Measurements from ENCODE around the gene BRI3BP.

The BRI3BP gene, protein sequence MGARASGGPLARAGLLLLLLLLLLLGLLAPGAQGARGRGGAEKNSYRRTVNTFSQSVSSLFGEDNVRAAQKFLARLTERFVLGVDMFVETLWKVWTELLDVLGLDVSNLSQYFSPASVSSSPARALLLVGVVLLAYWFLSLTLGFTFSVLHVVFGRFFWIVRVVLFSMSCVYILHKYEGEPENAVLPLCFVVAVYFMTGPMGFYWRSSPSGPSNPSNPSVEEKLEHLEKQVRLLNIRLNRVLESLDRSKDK

DNA sequence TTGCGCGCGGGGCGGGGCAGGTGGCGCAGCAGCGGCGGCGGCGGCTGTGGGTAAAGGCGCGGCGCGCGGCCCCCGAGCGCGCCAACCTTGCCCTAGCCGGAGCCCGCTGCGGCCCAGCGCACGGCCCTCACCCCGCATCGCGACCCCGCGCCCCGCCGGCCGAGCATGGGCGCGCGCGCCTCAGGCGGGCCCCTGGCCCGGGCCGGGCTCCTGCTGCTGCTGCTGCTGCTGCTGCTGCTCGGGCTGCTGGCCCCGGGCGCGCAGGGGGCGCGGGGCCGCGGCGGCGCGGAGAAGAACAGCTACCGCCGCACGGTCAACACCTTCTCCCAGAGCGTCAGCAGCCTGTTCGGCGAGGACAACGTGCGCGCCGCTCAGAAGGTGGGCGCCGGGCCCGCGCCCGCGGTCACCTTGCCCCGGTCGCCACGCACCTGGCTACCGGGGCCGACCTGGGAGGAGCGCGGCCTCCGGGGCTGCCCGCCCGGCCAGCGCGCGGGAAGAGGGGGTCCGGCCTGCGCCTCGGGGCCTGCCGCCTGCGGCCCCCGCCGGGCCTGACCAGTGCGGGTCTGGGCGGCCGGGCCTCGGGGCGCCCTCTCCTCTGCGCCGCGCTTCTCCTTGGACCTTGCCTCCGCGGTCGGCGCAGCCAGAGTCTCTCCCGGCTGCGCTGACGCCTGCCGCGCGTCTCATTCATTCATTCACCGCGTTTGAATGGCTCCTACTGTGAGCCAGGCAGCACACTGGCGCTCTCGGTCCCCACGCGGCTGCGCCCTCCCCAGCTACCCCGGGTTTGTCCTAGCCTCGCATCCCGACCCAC is at the start of gene BRI3BP:
TSS of gene BRI3BP (plus strand) at position 20 of the 811 bp plus-strand sequence. CDS start at position 166, 146 bp downstream.
- no peak for DNase-seq

DNA sequence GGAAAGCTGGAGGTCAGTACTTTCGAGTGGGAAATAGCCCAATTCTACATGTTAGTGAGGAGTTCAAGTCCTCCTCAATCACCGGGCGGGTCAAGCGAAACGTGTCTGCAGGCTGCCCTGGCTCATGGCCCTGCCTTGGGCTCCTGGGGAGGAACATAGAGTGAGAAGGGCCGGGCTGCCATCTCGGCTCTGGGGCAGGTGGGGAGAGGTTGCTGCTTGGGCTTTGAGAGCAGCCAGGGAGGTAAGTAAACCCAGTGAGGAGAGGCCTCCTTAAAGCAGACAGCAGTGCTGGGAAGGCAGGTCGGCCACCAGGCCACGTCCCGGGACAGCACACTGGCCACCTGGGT is 47.0 kb upstream of the BRI3BP start:
- DNase-seq: no peak

DNA sequence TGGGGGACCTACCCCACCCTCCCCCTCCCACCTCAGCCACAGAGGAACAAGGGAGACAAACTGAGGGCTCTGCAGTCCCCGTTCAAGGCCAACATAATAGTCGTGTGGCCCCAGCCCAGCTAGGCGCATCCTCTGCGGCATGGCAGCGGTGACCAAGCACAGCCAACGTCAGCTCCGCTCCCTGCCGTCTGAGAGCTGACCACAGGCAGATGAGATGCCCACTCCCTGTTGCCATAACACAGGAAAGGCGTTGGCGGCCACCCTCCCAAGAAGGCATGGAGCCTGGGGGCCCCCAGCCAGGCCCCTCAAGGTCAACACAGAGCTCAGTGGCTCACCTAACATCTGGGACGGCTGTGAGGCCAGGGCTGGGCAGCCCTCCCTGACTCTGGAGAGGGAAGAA is 46.4 kb upstream of the BRI3BP start:
- no peak for DNase-seq

DNA sequence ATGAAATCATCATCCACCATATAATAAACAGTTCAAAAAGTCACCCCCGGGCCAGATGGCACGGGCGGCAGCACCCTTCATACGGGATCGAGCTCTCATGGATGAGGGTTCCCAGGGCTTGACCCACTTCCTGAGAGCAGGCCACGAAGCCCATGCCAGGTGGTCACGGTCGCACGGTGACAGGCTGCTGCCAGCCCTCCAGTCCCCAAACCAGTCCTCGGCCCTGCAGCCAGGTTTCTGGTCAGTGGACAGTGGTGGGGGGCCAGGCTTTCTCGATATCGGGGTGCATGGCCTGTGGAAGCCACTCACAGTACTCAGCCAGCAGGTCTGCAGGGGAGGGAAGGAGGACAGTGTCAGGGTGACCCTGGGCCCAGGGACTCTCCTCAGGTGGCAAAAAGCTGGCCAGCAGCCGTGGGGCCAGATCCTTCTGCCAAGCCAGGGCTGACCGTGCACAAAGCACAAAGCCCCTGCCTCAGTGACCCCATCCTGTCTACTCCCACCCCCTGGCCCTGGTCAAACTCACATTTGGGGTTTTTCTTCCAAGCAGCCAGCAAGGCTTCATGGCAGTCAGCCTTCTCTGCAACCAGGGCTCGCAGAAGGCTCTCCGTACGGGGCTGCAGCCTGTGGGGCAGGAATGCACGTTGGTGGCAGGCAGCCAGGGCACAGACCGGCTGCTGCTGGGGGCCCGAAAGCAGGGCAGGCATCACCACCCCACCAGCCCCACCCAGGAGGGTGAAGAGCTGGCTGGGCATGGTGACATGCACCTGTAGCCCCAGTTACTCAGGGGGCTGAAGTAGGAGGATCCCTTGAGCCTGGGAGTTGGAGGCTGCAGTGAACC is 45.7 kb upstream of the BRI3BP start:
- no peak for DNase-seq

DNA sequence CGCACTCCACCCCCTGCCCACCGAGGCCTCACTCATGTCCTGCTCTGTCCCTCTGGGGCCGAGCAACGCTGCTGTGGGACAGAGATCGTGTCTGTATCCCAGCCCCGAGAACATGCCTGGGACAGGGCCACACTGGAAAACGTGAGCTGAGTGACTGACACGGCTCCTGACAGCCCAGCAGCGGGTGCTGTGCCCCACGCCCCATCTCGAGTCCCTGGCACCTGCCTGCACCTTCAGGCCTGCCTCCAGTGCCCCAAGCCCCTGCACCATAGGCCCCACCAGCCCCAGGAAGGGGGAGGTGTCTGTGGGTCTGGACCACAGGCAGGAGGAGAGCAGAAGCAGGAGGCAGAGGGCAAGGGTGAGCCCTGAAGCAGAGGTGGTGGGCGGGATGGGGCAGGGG is 44.4 kb upstream of the BRI3BP start:
- no peak for DNase-seq

DNA sequence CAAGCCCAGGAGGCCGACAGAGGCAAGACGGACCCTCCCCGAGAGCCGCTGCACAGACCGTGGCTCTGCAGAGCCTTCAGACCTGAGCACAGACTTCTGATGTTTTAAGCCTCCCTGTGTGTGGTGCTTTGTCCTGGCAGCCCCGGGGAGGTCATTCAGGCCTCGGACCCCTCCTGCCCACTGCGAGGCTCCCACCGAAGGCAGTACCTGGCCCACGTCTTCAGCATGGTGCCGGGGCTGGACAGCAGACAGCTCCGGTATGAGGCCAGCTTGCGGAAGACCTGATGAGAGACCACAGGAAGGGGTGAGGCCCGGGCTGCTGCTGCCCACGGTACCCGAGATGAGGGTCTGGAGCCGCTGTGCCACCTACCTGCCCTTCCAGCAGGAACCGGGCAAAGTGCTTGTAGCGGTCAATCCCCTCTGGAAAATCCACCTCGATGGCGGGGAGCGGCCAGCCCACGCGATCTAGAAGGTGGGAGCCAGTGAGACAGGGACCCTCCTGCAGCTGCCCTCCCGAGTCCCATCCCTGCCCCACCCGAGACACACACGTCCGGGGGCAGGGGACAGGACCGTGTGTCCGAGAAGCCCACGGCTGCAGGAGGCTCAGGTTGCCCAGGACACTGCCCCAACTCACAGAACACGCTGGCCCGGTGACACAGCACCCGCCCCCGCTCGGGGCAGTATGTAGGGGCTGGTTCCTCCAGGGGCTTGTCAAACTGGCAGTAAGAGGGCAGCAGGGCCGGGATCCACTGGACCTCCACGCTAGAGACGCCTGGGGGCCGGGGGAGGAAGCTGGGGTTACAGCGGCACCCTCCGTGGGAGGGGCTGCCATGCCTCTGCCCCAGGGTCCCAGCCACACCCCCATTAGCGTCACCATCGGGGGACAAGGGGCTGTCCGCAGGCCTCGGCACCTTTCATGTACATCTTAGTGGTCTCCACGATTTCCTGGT is 43.4 kb upstream of the BRI3BP start:
- no peak for DNase-seq

DNA sequence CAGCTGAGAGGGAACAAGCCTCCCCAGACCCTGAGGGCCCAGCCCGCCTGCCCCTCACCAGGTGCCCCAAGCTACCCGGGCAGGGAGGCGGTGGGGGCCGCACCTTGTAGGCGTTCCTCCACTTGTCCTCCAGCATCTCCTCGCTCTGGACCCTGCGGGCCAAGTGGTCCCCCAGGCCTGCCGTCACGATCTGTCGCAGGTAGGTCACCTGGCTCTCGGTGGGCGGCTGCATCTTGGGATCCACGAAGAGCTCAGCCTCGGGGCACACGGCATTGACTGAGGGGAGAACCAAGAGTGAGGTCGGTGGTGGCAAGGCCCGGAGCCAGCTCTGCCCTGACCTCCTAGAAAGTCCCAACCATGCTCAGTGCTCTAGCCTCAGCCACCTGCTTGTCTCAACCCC is 41.1 kb upstream of the BRI3BP start:
- no peak for DNase-seq

DNA sequence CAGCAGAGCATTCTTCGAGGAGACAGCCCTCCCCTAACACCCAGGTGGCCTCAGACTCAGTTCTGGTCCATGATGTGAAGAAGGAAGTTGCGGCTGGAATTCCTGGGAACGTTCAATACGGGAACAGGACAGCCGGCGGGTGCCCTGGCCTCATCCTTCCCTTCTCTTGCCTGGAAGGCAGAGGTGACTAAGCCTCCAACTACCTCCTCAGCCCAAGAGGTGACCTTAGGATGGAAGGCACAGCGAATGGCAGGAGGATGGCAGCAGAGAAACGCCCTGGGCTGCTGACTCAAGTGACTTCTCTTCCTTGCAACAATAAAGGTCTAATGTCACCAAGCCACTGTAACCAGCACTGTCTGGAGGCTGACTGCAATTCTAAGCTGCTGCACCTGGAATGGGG is 40.6 kb upstream of the BRI3BP start:
- DNase-seq: no peak

DNA sequence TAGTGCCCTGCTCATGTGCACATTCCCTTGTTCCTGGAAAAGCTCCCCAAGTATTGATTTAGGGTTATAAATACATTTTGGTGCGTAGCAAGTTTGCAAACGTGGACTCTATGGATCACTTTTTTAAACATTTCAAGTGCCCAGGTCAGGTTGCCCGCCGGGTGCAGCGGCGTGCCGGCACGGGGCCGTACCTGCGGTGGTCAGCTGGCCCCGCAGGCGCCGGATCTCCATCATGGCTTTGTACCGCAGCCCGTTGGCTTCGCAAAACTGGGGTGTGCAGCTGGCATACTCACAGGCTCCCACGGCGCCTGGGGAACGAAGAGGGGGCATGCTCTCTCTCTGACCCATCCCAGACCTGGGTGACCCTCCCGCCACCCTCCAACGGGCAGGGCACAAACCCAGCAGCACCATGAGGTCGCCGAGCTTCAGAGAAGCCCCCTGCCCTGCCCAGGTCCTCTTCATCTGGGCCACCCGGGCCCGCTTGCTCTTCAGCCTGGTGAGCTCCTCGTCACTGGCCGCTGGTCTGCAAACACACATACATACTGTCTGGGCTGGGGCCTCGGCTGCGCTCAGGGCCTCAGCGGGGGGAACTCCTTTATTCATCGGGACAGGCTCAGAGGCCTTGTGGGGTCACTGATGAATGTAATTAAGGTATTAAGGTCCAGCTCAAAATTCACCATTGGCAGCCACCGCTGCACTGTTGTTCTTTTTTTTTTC is 39.6 kb upstream of the BRI3BP start:
- DNase-seq: no peak

DNA sequence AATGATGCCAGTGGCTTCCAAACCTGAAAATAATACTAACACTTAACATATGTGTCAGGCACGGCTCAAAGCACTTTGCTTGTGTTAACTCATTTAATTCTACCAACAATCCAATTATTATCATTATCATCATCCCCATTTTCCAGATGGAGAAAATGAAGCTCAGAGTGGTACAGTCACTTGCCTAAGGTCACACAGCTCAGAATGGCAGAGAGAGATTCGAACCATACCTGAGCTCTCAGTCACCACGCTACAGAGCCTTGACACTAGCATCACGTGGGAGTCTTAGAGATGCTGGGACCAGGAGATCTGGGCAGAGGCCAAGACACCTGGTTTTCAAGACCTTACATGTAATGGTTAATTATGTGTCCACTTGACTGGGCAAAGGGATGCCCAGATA is 38.7 kb upstream of the BRI3BP start:
- DNase-seq: no peak

DNA sequence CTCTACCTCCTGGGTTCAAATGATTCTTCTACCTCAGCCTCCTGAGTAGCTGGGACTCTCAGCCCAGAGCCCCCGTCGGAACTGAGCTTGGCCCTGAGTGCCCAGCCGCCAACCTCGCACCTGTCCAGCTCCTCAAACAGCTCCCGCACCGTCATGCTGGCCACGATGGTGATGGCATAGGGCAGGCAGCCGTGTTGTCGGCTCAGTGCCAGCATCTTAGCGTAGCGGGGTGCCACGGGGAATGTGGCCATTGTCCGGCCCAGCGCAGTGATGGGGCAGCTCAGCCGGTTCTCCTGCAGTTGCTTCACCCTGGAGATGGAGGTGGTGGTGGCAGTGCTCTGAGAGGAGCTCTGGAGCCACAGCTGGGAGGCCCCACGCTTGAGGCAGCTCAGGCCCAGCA is 36.9 kb upstream of the BRI3BP start:
- no peak for DNase-seq

DNA sequence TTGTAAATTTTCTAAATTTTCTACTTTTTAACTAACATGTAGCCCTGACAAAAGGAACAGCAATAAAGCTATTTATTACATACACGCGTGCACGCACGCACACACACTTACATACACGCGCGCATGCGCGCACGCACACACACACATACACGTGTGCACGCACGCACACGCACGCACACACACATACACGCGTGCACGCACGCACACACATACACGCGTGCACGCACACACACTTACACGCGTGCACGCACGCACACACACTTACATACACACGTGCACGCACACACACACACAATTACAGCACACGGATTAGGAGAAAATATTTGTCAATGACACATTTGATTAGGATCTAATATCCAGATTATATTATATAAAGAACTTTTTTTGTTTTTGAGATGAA is 32.4 kb upstream of the BRI3BP start:
- no peak for DNase-seq

DNA sequence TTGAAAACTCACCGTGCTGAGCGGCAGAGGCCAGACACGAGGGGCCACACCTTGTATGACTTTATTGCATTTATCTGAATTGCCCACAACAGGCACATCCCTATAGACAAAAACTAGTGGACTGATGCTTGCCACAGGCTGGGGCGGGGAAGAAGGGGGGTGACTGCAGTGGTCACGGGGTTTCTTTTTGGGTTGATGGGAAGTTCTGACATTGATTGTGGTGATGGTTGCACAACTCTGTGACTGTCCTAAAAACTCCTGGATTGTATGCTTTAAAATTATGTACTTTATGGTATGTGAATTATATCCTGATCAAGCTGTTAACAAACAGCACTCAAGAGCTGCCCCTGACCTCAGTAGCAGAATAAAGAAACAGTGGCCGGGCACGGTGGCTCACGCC is 30.2 kb upstream of the BRI3BP start:
- DNase-seq: no peak

DNA sequence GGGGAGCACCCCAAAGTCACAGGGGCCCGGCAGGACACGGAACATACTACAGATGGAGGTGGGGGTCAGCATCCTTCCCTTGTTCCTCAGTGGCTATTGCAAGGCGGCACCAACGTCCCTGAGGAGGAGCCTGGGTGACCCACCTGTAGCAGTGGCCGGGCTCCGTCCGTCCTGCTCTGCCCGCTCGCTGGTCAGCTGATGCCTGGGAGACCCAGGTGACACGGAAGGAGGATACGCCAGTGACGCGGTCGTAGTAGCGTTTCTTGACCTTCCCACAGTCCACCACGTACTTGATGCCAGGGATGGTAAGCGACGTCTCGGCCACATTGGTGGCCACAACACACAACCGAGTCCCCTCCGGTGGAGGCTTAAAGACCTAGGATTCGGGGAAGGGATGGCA is 29.2 kb upstream of the BRI3BP start:
- no peak for DNase-seq

DNA sequence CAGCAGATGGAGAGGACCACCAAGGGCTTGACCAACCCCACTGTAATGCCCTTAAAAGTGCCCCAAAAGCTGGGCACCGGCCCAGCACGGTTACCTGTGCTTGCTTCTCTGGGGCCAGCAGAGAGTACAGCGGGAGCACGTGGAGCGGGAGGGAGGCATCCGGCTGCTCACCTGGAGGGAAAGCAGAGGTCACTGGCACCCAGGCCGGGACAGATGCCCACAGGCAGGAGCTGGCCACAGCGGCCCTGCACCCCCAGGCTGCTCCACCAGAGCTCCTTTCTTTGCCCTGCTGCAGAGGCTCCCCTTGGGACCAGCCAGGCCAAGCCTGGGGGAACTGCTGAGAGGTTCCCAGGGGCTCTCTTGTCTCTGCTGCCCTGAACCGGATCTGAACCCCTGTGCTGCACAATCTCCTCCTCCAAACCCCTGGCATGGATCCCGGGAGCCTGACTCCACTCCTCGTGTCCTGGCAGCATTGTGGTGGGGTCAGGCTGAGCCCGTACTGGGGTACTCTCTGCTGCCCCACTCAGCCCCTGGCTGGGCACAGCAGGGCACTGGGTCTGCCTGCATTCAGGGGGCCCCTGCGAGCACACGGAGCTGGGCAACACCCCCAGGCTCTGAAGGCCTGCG is 28.5 kb upstream of the BRI3BP start:
- DNase-seq: no peak

DNA sequence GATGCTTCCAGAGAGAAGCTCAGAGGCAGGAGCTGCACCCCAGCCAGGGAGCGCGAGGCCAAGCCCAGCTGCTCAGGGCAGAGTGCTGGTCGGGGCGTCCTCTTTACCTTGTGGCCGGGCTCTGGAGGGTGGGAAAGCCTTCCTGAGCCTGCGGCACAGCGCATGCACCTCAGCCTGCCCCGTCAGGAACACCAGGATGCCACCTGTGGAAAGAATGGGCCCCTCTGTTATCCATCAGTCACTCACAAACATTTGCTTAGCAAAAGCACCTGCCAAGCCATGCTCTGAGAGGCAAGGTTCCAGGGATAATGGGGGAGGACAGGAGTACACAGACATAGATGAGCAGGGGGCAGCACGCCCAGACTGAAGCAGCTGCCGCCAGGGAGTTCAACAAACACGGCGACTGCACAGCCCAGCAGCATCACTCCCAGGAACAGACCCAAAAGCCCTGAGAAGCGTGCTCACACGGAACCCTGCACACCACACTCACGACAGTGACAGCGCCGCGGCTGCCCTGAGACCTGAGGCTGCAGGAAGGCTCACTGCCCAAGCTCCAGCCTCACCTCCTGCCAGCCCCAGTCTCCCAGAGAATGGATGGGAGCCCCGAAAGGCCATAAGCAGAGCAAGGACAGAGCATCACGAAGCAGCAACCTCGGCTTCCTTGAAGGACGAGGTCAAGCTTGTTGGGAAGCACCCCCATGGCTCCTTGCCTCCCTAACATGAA is 26.3 kb upstream of the BRI3BP start:
- DNase-seq: no peak

DNA sequence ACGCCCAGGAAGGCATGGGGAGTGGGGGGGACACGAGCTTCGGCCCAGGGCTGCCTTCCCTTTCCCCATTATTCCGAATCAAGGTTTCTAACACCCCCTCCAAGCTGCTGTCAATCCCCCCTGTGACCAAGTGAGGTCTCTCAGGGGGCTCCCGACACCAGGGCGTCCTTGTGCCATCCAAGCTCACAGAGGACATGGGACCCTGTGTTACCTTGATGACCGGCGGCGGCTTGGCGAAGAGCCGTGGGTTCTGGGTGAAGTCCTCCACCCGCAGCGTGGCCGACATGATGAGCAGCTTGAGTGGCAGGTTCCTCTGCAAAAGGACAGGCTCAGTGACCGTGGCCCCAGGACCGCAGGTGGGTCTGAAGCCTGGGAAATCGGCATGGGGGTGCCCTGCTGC is 24.8 kb upstream of the BRI3BP start:
- no peak for DNase-seq

DNA sequence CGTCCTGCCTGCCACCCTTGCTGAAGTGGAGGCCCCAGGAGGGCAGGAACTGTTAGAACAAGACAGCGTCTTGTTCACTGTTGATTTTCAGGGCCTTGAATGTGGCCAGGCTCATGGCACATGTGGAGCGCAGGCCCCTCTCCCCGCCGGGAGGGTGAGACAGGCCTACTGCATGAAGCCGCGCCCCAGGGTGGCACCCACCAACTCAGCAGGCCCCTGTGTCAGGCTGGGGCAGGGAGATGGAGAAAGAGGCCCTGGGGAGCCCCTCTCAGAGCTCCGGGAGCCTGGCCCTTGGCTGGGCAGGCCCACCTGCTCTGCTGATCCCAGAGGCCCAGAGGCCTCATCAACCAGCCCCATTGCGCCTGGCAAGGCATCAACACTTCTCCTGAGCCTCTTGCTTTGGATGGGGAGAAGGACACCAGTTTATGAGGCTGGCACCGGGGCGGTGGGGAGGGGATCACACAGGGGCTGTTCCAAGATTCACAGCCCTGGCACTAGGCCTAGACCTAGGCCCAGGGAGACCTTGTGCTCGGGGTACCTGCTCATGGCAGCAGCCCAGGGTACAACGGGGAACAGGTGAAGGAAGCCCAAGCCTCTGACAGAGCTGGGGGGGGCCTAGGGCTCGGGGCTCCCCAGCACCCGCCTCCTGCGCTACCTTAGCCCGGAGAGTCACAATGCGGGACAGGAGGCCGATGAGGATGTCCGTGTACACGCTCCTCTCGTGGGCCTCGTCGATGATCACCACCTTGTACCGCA is 22.6 kb upstream of the BRI3BP start:
- DNase-seq: no peak

DNA sequence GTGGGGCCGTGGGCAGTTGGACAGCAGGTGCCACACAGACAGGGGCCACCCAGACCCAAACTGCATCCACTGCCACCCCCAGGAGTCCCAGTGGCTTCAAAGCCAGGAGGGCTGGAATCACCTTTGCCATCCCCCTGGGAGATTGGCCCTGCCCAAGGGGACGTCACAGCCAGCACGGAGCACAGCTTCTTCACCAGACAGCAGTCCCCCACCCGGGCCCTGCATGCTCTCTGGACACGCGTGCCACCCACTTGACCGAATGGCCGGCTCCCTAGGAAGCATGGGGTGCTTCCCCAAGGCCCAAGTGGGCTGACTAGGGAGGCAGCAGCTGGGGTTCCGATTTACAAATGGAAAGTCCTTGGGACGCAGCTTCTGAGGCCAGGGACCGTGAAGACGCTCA is 21.8 kb upstream of the BRI3BP start:
- DNase-seq: no peak

DNA sequence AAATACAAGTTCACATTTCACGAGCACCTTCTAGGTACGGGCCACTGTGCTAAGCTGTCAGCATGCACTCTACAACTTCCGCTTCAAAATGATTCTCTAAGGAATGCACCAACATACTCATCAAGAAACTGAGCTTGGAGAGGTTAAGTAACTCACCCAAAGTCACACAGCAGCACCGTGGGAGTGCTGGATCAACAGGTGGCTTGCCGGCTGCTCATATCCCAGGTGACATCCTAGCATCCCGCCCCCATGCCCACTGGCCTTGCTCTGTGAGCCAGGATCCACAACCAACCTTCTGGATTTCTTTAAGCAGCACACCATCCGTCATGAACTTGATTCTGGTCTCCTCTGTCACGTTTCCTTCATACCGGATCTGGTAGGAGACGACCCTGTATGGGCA is 21.2 kb upstream of the BRI3BP start:
- DNase-seq: no peak

All from NCI-H1436 treated with DMSO at 0.1 percent for 48 hours (cell line).